Activated CD4-positive, alpha-beta memory T cell treated with anti-CD3 and anti-CD28 coated beads for 36 hours (primary cell): ENCODE results near the gene OGDHL. TPM values are rescaled to one million over a fixed set of nuclear protein-coding genes. Genes with fewer than 3 reads are reported as not detected.

ENCODE experiments used
- CTCF ChIA-PET: fragments of 350-600 bp; sonication (Branson Sonifier 250); formaldehyde crosslinking; loops from one replicate; lab custom pipeline; 2021; ENCODE audit warnings: antibody characterized with exemption, inconsistent platforms; lab: Charles Lee
- POLR2A ChIA-PET: fragments of 350-600 bp; sonication (Branson Sonifier 250); formaldehyde crosslinking; loops from one replicate; lab custom pipeline; 2021; ENCODE audit warnings: antibody characterized with exemption; lab: Charles Lee
- DNase-seq: peaks from one replicate; pipeline ENCODE4 v3.0.0-alpha.2; 2020
- H3K27ac Mint-ChIP-seq: one replicate; pipeline ENCODE4 v1.8.0; 2021; ENCODE audit warnings: mixed read lengths
- H3K27me3 Mint-ChIP-seq: one replicate; pipeline ENCODE4 v1.8.0; 2021; ENCODE audit warnings: mixed read lengths
- H3K36me3 Mint-ChIP-seq: one replicate; pipeline ENCODE4 v1.8.0; 2021; ENCODE audit warnings: mixed read lengths
- H3K4me1 Mint-ChIP-seq: one replicate; pipeline ENCODE4 v1.8.0; 2021; ENCODE audit warnings: low read depth, mixed read lengths
- H3K4me3 Mint-ChIP-seq: one replicate; pipeline ENCODE4 v1.8.0; 2021; ENCODE audit warnings: mild to moderate bottlenecking, mixed read lengths
- H3K9me3 Mint-ChIP-seq: one replicate; pipeline ENCODE4 v1.8.0; 2021; ENCODE audit warnings: mixed read lengths
- intact Hi-C: fragments of 100-400 bp; cut with micrococcal nuclease; formaldehyde crosslinking; loops from one replicate; pipeline ENCODE4 v1.15.1; 2023
- total RNA-seq, 2 experiments: library from RNA; stranded (reverse); gene quantifications; one replicate each; pipeline ENCODE4 v1.2.3, GENCODE V29; 2021

Gene OGDHL
- total RNA-seq, 2 experiments from 2014 or later: 0.36 to 0.40 TPM

DNA sequence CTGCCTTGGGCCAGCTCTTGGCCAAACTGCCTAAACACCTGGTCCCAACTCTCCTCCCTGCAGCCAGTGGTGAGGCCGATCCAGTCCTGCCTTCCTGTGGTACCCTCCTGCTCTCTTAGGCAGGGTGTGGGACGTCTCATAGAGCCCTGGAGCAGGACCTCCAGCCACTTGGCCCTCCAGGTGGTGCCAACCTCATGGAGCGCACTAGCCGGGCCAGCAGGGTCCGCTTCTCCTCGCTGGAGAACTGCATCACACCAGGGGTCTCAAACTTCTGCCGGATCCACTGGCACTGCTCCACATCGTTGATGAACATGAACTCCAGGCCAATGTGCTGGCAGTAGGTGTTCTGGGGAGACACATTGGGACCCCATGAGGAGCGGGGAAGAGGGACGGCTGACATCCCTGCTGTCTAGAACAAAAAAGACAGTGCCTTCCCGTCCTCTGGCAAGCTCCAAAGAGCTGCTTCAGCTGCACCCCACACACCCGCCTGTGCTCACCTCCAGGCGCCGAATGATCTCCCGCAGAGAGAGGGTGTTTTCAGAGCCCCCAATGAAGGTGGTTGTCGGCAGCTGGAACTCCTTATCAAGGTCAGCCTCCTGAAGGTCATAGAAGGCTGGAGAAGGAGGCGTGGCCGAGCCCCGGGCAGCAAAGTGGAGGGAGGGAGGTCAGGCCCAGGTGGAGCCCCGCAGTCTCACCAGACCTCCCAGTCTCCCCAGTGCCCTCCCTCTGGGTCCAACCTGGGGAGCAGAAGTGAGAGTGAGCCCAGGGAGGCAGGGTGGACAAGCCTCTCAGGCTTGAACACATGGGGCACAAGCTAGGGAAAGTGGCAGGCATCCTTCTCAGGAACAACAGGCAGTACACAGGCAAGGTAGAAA lies 10.2 kb downstream of the OGDHL start:
- DNase-seq: no peak
- ChIA-PET CTCF (no interaction called here), POLR2A (no interaction called here)
- Mint-ChIP-seq H3K9me3 (no peaks in the 10 kb centered on the region), H3K36me3 (no peaks in the 10 kb centered on the region), H3K4me3 (no peak overlapping the region), H3K27ac (no peak overlapping the region), H3K4me1 (no peaks in the 10 kb centered on the region), H3K27me3 (peaks cover 4% of the 10 kb centered on the region)
- intact Hi-C loops: no loop called here

DNA sequence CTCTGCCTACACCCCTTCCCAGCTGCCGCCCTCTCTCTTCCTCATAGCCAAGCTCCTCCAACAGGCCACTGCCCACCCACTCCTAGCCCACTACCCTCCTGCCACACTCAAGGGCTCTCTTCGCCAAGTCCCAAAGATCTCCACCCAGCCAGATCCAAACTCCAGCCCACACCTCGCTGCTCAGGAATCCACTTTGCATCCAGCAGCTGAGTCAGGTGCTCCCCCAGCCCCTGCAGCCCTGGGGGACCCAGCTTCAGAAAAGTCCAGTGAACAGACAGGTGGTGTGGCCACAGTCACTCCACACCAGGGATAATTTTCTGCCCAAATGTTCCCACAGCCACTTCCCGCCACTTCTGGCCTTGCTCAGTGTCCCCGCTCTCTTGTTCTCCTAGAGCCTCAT lies 10.9 kb downstream of the OGDHL start:
- Mint-ChIP-seq H3K9me3 (no peaks in the 10 kb centered on the region), H3K36me3 (no peaks in the 10 kb centered on the region), H3K4me3 (no peak overlapping the region), H3K27ac (no peak overlapping the region), H3K27me3 (peaks cover 4% of the 10 kb centered on the region), H3K4me1 (no peaks in the 10 kb centered on the region)
- no peak for DNase-seq
- POLR2A ChIA-PET: no interaction called here
- intact Hi-C loops: no loop called here
- CTCF ChIA-PET: no interaction called here

GRCh38 chr10:49750546-49750945 lies 11.6 kb downstream of the OGDHL start:
- DNase-seq: no peak
- Mint-ChIP-seq H3K9me3 (no peaks in the 10 kb centered on the region), H3K4me1 (no peaks in the 10 kb centered on the region), H3K4me3 (no peak overlapping the region), H3K27me3 (peaks cover 1% of the 10 kb centered on the region), H3K27ac (no peak overlapping the region), H3K36me3 (no peaks in the 10 kb centered on the region)
- CTCF ChIA-PET: no interaction called here
- POLR2A ChIA-PET: no interaction called here
- intact Hi-C loops: no loop called here

DNA sequence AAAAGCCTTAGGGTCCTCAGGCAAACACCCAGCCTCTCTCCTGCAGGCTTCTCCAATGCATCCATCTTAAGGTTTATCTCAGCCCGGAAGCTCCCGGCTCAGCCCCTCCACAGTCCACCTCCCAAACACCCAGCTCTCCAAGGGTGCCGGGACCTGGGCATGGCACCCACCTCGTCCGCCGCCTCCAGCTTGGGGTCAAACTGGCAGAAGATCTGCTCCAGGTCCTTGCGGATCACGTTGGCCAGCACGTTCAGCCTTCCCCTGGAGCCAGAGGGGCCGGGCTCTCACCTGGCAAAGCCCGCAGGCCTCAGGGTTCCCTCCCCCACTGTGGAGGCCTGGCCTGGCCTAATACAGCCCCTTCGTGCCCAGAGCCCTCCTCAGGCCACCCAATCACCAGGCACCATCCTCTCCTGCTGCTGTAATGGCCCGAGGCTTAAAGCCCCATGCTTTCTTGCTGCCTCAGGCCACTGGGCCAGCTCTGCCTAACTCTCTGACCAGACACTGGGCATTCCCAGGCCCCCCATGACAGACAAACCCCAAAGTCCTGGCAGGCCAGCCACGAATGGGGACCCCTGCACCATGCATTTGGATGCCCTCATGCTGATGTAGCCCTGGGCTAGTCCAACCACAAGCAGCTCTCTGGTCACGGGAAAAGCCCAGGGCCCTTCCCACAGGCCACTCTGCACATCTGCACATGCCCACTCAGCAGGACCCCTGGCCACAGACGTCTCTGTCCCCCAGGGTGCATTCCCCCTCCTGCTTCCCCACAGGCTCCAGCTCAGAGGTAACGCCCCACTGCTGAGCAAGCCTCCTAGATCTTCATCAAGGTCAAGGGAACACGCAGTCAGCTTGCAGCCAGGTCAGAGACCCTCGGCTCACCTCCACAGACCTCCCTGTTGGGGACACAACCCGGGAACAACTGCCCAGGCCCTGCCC lies 12.3 kb downstream of the OGDHL start:
- POLR2A ChIA-PET: no interaction called here
- Mint-ChIP-seq H3K27me3 (peaks cover 1% of the 10 kb centered on the region), H3K4me1 (no peaks in the 10 kb centered on the region), H3K4me3 (no peak overlapping the region), H3K9me3 (no peaks in the 10 kb centered on the region), H3K36me3 (no peaks in the 10 kb centered on the region), H3K27ac (no peak overlapping the region)
- no peak for DNase-seq
- intact Hi-C loops: no loop called here
- CTCF ChIA-PET: no interaction called here

DNA sequence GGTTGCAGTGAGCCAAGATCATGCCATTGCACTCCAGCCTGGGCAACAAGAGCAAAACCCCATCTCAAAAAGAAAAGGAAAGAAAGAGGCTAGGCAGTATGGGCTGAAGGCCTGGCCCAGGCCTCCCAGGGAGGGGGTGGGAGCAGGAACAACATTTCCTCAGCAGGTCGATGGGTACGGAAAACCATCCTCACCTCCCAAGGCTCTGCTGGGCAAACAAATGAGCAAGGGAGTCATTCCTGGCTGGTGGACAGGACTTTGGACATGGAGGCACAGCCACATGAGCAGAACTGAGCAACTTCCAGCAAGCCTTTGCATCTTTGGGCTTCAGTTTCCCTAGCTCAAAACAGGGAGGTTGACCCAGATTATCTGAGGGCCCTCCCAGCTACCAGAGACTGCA lies 13.0 kb downstream of the OGDHL start:
- H3K9me3 Mint-ChIP-seq: no peaks in the 10 kb centered on the region
- intact Hi-C loops: no loop called here
- CTCF ChIA-PET: no interaction called here
- H3K36me3 Mint-ChIP-seq: no peaks in the 10 kb centered on the region
- no peak overlapping the region for H3K4me3 Mint-ChIP-seq
- DNase-seq: no peak
- no peaks in the 10 kb centered on the region for H3K4me1 Mint-ChIP-seq
- POLR2A ChIA-PET: no interaction called here
- H3K27me3 Mint-ChIP-seq: peaks cover 1% of the 10 kb centered on the region
- H3K27ac Mint-ChIP-seq: no peak overlapping the region

DNA sequence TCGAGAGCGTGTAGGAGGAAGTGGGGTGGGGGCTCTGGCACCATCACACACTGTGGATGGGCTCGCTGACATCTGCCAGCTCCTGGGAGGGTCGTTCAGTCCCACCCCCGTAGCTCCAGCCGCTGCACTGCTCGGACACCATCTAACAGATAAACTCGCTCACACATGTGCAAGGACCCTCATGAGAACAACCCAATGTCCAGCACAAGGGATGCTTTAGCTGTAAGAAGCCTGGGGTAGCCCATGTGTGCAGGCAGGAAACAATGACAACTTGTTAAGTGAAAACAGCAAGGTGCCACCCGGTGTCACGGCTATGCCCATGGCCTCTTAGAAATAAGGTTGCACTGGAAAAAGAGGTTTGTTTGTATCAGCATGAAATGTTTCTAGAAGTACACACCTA lies 14.1 kb downstream of the OGDHL start:
- no peak for DNase-seq
- CTCF ChIA-PET: no interaction called here
- Mint-ChIP-seq H3K4me3 (no peak overlapping the region), H3K4me1 (no peaks in the 10 kb centered on the region), H3K36me3 (no peaks in the 10 kb centered on the region), H3K27ac (no peak overlapping the region), H3K27me3 (peaks cover 1% of the 10 kb centered on the region), H3K9me3 (no peaks in the 10 kb centered on the region)
- intact Hi-C loops: no loop called here
- POLR2A ChIA-PET: interaction anchor here (0.6 kb wide), 1 partner anchor 483 kb away, joined by 3 read pairs; no protein-coding TSS in a partner anchor

- H3K36me3 Mint-ChIP-seq: no peaks in the 10 kb centered on the region
- H3K4me1 Mint-ChIP-seq: no peaks in the 10 kb centered on the region
- DNase-seq: no peak
Observed at GRCh38 chr10:49747303-49747646, 14.8 kb downstream of the OGDHL start.

GRCh38 chr10:49746626-49747302 lies 15.4 kb downstream of the OGDHL start:
- POLR2A ChIA-PET: no interaction called here
- H3K4me1 Mint-ChIP-seq: no peaks in the 10 kb centered on the region
- DNase-seq: no peak
- H3K4me3 Mint-ChIP-seq: no peak overlapping the region
- peaks cover 1% of the 10 kb centered on the region for H3K27me3 Mint-ChIP-seq
- CTCF ChIA-PET: no interaction called here
- H3K36me3 Mint-ChIP-seq: no peaks in the 10 kb centered on the region
- H3K9me3 Mint-ChIP-seq: no peaks in the 10 kb centered on the region
- H3K27ac Mint-ChIP-seq: no peak overlapping the region
- intact Hi-C loops: no loop called here

More at GRCh38 chr10:49747303-49747646, 14.8 kb downstream of the OGDHL start:
- POLR2A ChIA-PET: no interaction called here
- Mint-ChIP-seq H3K4me3 (no peak overlapping the region), H3K27me3 (peaks cover 1% of the 10 kb centered on the region), H3K9me3 (no peaks in the 10 kb centered on the region), H3K27ac (no peak overlapping the region)
- intact Hi-C loops: no loop called here
- CTCF ChIA-PET: no interaction called here

GRCh38 chr10:49745756-49746155 lies 16.4 kb downstream of the OGDHL start:
- intact Hi-C loops: no loop called here
- Mint-ChIP-seq H3K4me3 (no peak overlapping the region), H3K36me3 (no peaks in the 10 kb centered on the region), H3K9me3 (no peaks in the 10 kb centered on the region), H3K4me1 (no peaks in the 10 kb centered on the region), H3K27ac (no peak overlapping the region), H3K27me3 (no peaks in the 10 kb centered on the region)
- ChIA-PET CTCF (no interaction called here), POLR2A (no interaction called here)
- DNase-seq: no peak

DNA sequence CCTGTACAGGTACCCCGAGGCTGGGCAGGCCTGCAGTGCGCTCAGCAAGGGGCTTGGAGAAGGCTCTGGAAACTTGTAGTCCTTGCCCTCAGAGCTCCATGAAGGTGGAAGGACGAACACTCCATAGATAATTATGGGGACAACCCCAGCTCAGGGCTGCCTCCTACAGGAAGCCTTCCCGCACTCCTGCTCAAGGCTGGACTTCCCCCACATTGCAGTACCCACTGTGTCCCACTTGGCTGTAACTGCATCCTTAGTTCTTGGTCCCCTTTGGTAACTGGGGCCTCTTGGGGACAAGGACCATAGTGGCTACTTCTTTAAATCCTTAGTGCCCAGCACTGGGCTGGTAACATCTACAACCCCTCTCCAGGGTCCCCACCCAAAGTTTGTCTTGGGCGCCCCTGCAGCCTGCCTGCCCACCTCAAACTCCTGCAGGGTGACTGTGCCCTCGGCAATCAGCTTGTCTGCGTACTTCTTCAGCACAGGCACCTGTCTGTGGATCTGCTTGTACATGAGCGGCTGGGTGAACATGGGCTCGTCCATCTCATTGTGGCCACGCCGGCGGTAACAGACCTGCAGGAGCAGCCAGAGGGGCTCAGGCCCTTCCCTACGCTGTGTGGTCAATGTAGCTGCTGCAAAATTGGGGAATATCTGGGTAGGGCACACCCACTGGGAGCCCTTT lies 17.1 kb downstream of the OGDHL start:
- POLR2A ChIA-PET: no interaction called here
- CTCF ChIA-PET: interaction anchor here (1.0 kb wide), 1 partner anchor 151 kb away, joined by 4 read pairs; no protein-coding TSS in a partner anchor
- H3K4me1 Mint-ChIP-seq: no peaks in the 10 kb centered on the region
- no peak for DNase-seq
- no peaks in the 10 kb centered on the region for H3K36me3 Mint-ChIP-seq
- H3K27ac Mint-ChIP-seq: no peak overlapping the region
- no peaks in the 10 kb centered on the region for H3K9me3 Mint-ChIP-seq
- intact Hi-C loops: no loop called here
- H3K4me3 Mint-ChIP-seq: no peak overlapping the region
- H3K27me3 Mint-ChIP-seq: no peaks in the 10 kb centered on the region

DNA sequence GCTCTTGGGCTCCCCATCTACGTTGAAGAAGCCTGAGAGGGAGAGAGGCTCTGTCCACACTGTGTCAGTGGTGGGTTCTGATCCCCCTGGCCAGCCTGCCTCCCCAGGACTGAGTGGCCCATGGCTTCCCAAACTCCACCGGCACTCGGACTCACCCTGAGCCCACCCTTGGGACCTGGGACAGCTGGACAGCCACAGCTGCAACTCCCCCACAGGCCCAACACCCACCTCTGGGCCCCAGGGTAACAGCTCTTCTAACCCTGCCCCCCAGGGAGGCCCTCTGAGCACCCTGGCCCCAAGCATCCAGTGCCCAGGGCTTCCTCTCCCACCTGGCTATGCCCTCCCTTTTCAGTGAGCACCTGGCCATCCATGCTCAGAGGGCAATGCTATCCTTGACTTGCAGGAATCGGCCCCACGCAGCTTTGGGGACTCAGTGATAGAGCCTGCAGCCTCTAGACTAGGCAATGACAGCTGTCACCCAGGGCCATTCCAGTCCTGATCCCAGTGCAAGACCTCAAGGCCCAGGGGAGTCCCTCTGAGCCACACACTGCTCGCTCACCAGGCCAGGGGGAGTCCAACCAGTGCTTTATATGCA lies 17.9 kb downstream of the OGDHL start:
- no peak overlapping the region for H3K4me3 Mint-ChIP-seq
- no peaks in the 10 kb centered on the region for H3K27me3 Mint-ChIP-seq
- intact Hi-C loops: no loop called here
- DNase-seq: no peak
- ChIA-PET POLR2A (no interaction called here), CTCF (interaction anchor here (1.0 kb wide), 1 partner anchor 150 kb away, joined by 4 read pairs; no protein-coding TSS in a partner anchor)
- no peaks in the 10 kb centered on the region for H3K36me3 Mint-ChIP-seq
- H3K27ac Mint-ChIP-seq: no peak overlapping the region
- no peaks in the 10 kb centered on the region for H3K9me3 Mint-ChIP-seq
- no peaks in the 10 kb centered on the region for H3K4me1 Mint-ChIP-seq
